ENCODE measurements around the gene PCDH20. TPM values are rescaled to one million over a fixed set of nuclear protein-coding genes. Genes with fewer than 3 reads are reported as not detected.

PCDH20 gene
- total and polyA plus RNA-seq, 2 experiments from 2014 or later: 1.3 to 2.8 TPM

DNA sequence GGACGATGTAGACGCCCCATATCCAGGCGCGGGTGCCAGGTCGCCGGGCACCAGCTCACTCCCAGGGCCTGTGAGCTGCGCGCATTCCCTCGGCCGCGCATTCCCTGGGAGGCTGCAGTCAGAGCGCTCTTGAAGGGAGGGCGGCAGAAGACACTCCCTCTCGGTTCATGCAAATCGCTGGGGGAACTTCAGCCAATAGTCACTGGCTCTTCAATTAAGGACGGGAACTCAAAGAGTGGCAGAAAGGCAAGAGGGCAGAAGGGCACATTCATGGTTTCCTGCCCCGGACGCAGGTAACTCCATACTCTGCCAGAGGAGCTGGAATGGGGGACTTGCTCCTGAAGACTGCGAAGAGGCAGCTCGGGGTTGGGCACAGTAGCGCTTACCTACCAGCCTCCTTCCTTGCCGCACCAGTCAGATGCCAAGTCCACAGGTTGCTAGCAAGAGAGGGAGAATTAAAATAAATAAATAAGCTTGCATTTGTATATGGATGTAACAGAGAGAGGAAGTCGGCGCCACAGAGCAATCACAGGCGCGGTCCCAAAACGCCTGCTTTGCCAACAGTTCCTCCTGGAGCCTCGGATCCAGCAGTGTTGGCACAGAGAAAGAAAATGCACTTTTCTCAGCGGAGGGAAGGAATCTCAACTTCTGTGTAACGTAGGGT, 459 bp downstream of the PCDH20 start:
- no peaks in the 10 kb centered on the region for H3K9me3 Mint-ChIP-seq
- peaks cover 15% of the 10 kb centered on the region for H3K4me1 Mint-ChIP-seq
- H3K79me2 ChIP-seq (replicated peaks; ENCODE audit: insufficient read depth): no peaks in the 10 kb centered on the region
- H3K27me3 Mint-ChIP-seq (ENCODE audit: insufficient read depth, low read depth, poor library complexity): peaks cover 23% of the 10 kb centered on the region
- peak overlapping the region; percentile 92 for H3K4me3 Mint-ChIP-seq
- TF ChIP-seq, protein P1, sequence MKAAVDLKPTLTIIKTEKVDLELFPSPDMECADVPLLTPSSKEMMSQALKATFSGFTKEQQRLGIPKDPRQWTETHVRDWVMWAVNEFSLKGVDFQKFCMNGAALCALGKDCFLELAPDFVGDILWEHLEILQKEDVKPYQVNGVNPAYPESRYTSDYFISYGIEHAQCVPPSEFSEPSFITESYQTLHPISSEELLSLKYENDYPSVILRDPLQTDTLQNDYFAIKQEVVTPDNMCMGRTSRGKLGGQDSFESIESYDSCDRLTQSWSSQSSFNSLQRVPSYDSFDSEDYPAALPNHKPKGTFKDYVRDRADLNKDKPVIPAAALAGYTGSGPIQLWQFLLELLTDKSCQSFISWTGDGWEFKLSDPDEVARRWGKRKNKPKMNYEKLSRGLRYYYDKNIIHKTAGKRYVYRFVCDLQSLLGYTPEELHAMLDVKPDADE (IDR thresholded peaks at IDR 0.05): 0 out of 2 replicates have a peak, but pooled peaks have one; percentile 4
- TF ChIP-seq, protein P2, sequence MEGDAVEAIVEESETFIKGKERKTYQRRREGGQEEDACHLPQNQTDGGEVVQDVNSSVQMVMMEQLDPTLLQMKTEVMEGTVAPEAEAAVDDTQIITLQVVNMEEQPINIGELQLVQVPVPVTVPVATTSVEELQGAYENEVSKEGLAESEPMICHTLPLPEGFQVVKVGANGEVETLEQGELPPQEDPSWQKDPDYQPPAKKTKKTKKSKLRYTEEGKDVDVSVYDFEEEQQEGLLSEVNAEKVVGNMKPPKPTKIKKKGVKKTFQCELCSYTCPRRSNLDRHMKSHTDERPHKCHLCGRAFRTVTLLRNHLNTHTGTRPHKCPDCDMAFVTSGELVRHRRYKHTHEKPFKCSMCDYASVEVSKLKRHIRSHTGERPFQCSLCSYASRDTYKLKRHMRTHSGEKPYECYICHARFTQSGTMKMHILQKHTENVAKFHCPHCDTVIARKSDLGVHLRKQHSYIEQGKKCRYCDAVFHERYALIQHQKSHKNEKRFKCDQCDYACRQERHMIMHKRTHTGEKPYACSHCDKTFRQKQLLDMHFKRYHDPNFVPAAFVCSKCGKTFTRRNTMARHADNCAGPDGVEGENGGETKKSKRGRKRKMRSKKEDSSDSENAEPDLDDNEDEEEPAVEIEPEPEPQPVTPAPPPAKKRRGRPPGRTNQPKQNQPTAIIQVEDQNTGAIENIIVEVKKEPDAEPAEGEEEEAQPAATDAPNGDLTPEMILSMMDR (conservative IDR thresholded peaks at IDR 0.05; ENCODE audit: low read depth in 2 of 2): no peak
- TF ChIP-seq POLR2AphosphoS5 (IDR thresholded peaks at IDR 0.05; ENCODE audit: low read depth): peak; percentile 70
- no peaks in the 10 kb centered on the region for H4K20me1 ChIP-seq (replicated peaks; ENCODE audit: insufficient read depth)
- H3F3A ChIP-seq (replicated peaks; ENCODE audit: low read depth): no peaks in the 10 kb centered on the region
- no peaks in the 10 kb centered on the region for H3K36me3 Mint-ChIP-seq (ENCODE audit: low read depth)
- ATAC-seq (peak; percentile 97), DNase-seq (ENCODE audit: low spot score) (peak; percentile 93)
- H3K9me2 ChIP-seq (ENCODE audit: insufficient read depth): no peaks in the 10 kb centered on the region
- H3K27ac Mint-ChIP-seq: no peak overlapping the region; the same call in 1 of the 2 replicates
- peak overlapping the region; percentile 98 for H3K4me2 ChIP-seq
- no peaks in the 10 kb centered on the region for H3K36me3 ChIP-seq (ENCODE audit: insufficient read depth)
- H3K4me3 ChIP-seq: peak overlapping the region; percentile 69
- peaks cover 37% of the 10 kb centered on the region for H3K27me3 ChIP-seq (ENCODE audit: insufficient read depth)
- H3K27ac ChIP-seq (ENCODE audit: low read depth): no peak overlapping the region
- peak overlapping the region; percentile 97 for H2AFZ ChIP-seq
- H3K4me1 ChIP-seq (ENCODE audit: insufficient read depth): peaks cover 6% of the 10 kb centered on the region

DNA sequence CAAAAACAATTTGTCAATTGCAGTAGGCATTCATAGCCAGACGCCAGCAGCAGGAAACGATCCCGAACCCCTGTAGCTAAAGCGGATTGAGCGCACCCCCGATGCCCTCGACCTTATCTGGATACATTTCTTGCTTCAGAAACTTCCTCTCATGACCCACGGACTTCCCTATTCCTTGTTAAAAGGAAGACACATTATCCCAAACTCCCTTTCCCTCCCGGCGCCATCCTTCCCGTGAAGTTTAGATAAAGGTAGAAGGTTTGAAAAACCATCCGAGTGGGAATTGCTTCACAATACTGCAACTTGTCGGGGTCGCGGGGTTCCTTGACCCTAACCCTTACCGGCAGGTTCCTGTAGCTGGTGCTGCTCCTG, 977 bp downstream of the PCDH20 start:
- H3K4me1 Mint-ChIP-seq: peaks cover 15% of the 10 kb centered on the region
- ATAC-seq (peak; percentile 3), DNase-seq (ENCODE audit: low spot score) (peak; percentile 43)
- Histone ChIP-seq H3K36me3 (ENCODE audit: insufficient read depth) (no peaks in the 10 kb centered on the region), H3K4me3 (peak overlapping the region; percentile 69), H3K4me1 (ENCODE audit: insufficient read depth) (peaks cover 6% of the 10 kb centered on the region), H3K79me2 (replicated peaks; ENCODE audit: insufficient read depth) (no peaks in the 10 kb centered on the region), H2AFZ (peak overlapping the region; percentile 97), H3K27me3 (ENCODE audit: insufficient read depth) (peaks cover 37% of the 10 kb centered on the region), H3K4me2 (peak overlapping the region; percentile 98), H3K9me2 (ENCODE audit: insufficient read depth) (no peaks in the 10 kb centered on the region), H3K27ac (ENCODE audit: low read depth) (no peak overlapping the region), H4K20me1 (replicated peaks; ENCODE audit: insufficient read depth) (no peaks in the 10 kb centered on the region), H3F3A (replicated peaks; ENCODE audit: low read depth) (no peaks in the 10 kb centered on the region)
- no peak overlapping the region for H3K27ac Mint-ChIP-seq
- H3K27me3 Mint-ChIP-seq (ENCODE audit: insufficient read depth, low read depth, poor library complexity): peaks cover 23% of the 10 kb centered on the region
- H3K36me3 Mint-ChIP-seq (ENCODE audit: low read depth): no peaks in the 10 kb centered on the region
- peak overlapping the region; percentile 92 for H3K4me3 Mint-ChIP-seq
- no peaks in the 10 kb centered on the region for H3K9me3 Mint-ChIP-seq
- no peak for TF ChIP-seq NANOG (IDR thresholded peaks at IDR 0.05; ENCODE audit: borderline replicate concordance)
- no peak for TF ChIP-seq POLR2AphosphoS5 (IDR thresholded peaks at IDR 0.05; ENCODE audit: low read depth)
- no peak for TF ChIP-seq ZNF114 (CRISPR knock-in tag; IDR thresholded peaks at IDR 0.05)
- TF ChIP-seq REST (IDR thresholded peaks at IDR 0.05; ENCODE audit: unreplicated experiment): no peak
- TF ChIP-seq STAT1 (IDR thresholded peaks at IDR 0.05; ENCODE audit: unreplicated experiment): no peak
- TF ChIP-seq, protein P2 (conservative IDR thresholded peaks at IDR 0.05; ENCODE audit: low read depth in 2 of 2): no peak
- TF ChIP-seq, protein P1 (IDR thresholded peaks at IDR 0.05): 0 out of 2 replicates have a peak, but pooled peaks have one; percentile 9
